NCI-H2081 (cell line): ENCODE measurements around the gene ARID1B.

ENCODE experiments used
- DNase-seq, 2 experiments: peaks; one replicate each; lab custom pipeline; 2025; lab: John Stamatoyannopoulos, UW

The ARID1B gene

GRCh38 chr6:157186785-157187181 is 409.6 kb downstream of the ARID1B start:
- no peak for DNase-seq

DNA sequence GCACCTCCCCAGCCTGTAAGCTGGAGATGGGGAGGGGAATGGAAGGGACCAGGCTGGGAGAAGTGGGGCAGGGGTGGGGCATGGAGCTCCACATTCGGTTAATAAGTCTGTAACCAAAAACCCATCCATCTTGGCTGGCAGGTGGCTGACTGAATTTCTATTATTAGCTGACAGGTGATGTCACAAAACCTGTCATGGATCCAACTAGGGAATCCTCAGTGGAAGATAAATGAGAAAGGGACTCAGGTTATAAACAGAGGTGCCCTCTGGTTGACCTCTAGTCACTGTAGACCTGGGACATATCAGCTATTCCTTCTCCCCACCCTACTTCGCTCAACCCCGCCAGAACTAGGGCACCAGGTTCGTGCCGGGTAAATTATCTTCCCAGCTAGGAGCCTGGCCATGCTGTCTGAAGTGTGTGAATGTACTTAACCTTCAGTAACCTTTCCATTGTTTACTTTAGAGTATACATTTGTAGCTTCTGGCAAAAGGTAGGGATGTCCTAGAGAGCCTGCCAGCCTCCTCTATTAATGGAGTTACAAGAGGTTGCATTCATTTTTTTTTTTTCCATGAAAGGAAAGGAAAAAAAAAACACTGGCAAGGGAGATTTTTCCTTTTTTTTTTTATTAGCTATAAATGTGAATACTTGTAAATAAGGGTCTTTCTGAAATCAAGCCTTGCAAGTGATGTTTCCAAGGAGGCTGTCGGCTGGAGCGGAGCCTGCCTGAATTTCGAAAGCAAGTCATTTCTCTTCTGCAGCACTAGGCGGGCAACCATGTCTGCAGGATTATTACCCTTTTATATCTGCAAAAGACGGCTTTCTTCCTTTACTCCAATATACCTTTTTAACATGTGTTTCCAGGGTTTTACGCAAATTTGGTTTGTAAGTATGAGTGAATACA is 410.3 kb downstream of the ARID1B start:
- DNase-seq, result peak; percentile 67 to 90

DNA sequence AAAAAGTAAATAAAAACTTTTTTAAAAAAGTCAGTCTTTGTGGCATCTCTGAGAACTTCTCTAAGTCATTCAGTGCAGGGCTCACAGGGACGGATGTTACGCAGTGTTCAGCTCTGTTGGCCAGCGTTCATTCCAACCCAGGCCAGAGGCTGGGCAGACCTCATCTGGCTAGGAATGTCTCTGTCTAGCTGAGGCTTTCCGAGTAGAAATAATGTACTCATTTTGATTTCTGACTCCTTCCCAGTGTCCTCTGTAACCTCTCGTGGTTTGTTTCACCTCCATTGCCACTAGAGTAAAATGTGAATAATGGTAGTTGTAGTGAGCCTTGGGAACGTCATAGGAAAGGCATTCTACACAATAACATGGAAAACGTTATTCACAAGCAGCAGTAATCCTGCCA is 411.0 kb downstream of the ARID1B start:
- no peak for DNase-seq

DNA sequence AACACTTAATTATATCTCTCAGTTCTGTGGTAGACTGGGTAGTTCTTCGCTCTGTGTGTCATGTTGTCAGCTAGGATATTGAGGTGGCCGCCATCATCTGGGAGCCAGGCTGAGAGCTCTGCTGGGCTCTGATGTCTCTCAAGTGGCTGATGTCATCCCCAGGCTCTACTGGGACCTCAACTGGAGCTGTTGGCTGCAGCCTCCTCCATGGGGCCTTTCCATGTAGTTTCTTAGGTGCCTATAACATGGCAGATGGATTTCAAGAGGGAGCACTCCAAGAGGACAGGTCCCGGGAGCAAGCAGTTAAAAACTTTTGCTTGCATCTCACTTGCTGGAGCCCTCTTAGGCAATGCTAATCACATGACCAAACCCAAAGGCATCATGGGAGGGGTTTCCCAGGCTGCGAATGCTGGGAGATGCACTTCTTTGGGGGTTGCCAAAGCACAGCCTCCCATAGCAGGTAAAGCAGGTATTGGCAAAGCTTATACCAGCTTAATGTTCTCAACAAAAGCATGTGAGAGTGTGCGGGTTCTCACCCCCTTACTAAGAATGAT is 416.3 kb downstream of the ARID1B start:
- DNase-seq, result no peak

GRCh38 chr6:157194110-157194509 is 416.9 kb downstream of the ARID1B start:
- no peak for DNase-seq

- DNase-seq, result no peak
These were observed 417.5 kb downstream of the ARID1B start for GRCh38 chr6:157194643-157195042.

DNA sequence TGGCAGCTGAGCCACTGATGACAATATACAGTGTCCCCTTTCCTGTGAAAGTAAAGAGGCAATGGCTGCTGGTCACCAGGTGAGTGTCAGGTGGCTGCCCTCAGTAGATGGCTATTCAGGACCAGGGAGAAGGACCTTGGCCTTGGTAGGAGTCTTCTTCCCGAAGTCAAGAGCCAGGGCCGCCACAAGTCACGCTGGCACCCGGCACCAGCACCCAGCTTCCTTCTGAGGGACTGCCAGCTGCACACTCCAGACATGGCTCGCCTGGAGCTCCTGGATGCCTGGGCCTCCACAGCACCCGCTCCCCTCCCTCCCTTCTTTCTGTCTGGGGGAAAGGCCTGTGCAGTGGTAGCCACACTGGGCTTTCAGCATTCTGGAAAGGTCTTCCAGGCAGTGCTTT is 419.2 kb downstream of the ARID1B start:
- no peak for DNase-seq

DNA sequence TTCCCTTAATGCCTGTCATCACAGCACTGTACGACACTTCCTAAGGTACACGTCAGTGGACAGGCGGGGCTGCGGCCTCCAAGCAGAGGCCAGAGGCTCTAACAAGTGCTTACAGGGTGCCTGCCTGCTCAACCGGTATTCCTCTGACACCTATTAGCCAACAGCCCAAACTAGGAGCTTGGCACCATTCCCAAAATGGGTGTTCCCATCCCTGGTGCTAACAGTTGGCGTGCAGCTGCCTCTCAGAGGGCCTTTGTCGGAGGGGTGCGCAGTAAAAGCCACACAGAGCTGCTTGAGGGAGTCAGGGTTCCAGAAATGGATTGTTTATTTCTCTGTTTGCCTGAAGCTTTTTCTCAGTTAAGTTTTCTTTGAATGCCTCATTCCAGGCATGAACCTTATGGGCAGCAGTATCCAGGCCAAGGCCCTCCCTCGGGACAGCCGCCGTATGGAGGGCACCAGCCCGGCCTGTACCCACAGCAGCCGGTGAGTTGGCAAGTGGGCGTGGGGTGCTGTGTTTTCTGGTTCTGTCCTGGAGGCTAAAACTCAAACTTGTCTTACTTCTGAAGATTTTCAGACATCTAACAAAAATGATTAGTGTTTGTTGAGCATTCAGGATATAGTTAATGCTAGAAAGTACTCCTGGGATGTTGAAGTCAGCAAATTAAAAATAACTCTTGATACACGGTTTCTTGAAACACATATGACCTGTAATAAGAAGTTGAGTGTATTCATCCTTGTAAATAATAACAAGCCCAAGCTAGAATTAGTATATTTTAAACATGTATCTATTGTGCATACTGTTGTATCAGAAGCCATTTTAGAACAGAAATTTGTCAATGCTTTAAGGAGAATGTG is 421.5 kb downstream of the ARID1B start:
- peak; percentile 94 to 98 for DNase-seq

- no peak for DNase-seq
These were observed 422.9 kb downstream of the ARID1B start for GRCh38 chr6:157200117-157200516.

DNA sequence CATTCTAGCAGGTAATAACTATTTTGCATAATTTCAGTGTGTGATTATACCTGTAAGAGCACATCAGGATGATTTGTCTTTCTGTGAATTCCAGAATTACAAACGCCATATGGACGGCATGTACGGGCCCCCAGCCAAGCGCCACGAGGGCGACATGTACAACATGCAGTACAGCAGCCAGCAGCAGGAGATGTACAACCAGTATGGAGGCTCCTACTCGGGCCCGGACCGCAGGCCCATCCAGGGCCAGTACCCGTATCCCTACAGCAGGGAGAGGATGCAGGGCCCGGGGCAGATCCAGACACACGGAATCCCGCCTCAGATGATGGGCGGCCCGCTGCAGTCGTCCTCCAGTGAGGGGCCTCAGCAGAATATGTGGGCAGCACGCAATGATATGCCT is 423.4 kb downstream of the ARID1B start:
- no peak for DNase-seq

DNA sequence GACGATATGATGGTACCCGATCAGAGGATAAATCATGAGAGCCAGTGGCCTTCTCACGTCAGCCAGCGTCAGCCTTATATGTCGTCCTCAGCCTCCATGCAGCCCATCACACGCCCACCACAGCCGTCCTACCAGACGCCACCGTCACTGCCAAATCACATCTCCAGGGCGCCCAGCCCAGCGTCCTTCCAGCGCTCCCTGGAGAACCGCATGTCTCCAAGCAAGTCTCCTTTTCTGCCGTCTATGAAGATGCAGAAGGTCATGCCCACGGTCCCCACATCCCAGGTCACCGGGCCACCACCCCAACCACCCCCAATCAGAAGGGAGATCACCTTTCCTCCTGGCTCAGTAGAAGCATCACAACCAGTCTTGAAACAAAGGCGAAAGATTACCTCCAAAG is 423.9 kb downstream of the ARID1B start:
- no peak for DNase-seq

- no peak for DNase-seq
These were observed 426.1 kb downstream of the ARID1B start for GRCh38 chr6:157203312-157203744.

GRCh38 chr6:157203764-157204163 is 426.6 kb downstream of the ARID1B start:
- no peak for DNase-seq

DNA sequence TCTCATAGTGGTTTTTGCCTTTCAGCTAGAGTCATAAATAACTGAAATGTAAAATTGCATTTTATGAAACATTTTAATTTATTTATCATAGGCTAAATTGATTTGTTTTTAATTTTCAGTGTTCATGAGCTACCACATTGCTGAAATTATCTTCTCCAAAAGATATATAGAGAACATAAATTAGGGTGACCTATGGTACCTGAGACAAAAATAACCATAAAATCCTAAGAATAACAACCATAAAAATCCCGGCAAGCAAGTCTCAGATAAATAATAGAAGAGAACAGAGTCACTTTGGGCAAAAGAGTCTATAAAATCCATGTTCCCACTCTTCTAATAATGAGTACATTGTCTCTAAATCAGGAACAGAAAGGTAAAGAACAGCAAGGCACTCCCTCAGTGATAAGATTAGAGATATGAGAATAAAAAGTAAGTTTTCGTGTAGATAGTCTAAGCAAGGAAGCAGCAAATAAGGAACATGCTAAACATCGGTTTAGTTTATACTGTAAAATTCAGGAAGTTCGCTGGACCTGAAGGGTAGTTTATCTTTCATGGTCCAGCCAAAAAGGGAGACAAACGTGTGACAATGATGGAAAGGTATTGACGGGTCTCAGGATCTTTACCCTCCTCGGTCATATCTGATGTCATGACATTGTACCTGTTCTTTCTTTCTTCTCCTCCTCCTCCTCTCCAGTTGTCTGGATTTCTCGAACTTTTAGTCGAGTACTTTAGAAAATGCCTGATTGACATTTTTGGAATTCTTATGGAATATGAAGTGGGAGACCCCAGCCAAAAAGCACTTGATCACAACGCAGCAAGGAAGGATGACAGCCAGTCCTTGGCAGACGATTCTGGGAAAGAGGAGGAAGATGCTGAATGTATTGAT is 428.5 kb downstream of the ARID1B start:
- no peak for DNase-seq

- DNase-seq, result no peak
These were observed 429.2 kb downstream of the ARID1B start for GRCh38 chr6:157206359-157206815.

GRCh38 chr6:157207521-157208076 is 430.4 kb downstream of the ARID1B start:
- no peak for DNase-seq

- no peak for DNase-seq
These were observed 432.8 kb downstream of the ARID1B start for GRCh38 chr6:157209865-157210530.

DNA sequence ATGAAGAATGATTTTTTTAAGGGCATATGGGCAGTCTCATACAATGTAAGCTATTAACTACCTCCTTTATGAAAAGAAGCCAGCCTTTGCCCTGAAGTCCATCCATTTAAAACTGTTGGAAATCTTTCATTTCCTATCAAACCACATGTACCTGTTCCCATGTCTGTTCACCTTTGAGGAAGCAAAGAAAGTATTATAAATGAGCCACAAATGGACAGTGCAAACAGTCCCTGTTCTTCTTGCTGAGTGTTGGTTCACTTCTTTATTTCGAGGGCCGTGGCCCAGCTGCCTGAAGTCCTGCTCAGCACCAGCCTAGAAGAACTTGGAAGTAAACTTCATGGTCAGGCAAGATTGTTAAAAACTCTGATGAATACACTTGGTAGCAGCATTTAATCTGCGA is 433.8 kb downstream of the ARID1B start:
- no peak for DNase-seq

DNA sequence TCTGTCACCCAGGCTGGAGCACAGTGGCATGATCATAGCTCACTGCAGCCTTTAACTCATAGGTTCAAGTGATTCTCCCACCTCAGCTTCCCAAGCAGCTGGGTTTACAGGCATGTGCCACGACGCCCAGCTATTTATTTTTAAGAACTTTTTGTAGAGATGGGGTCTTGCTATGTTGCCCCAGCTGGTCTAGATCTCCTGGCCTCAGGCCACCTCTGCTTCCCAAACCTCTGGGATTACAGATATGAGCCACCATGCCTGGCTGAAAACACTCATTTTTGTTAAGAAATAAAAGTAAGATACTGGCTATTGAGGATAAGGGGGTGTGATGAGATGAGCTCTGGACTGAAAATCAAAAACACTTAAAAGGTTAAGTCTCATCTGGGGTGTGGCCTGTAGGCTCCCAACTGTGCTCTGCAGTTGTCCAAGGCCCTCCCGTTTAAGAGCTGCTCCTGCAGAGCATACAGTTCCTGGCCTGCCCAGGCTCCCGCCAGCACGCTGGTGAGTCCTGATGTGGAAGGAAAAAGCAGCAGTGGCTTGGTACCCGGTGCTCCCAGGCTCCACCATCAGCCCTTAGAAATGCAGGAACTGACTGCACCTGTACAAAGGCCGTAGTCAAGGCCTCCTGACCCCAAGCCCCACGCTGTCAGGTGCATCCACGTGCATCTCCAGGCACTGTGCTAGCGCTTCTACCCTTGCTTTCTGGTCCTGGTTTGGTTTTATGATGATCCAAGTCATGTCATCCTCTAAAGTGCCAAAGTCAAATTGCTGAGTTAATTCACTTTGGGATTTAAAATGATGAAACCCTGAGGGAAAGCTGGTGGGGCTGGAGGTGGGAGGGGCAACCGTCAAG is 434.7 kb downstream of the ARID1B start:
- no peak for DNase-seq

DNA sequence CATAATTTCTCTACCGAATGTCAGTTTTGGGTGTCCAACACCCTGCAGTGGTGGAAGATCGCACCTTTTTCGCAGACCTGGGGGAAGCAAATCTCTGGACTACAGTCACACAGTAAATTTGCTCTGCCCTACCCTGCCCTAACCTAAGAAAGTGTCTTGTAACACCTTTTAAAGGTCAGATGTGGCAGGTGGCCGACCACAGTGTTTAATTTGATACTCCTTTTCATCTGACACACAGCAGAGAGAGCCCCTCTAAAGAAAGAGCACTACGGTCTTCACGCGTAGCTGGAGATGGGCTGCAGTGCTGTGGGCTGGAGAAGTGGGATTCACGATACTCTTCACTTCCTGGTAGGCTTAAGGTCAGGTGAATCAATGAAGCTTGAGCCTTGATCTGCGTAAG is 436.2 kb downstream of the ARID1B start:
- DNase-seq, result no peak
